Aorta (tissue), 5 donors: Measurements from ENCODE around the gene WNT11. TPM values are rescaled to one million over a fixed set of nuclear protein-coding genes. Genes with fewer than 3 reads are reported as not detected.

Experiments used
- ATAC-seq: fragments of 200-7000 bp; cut with Tn5 transposase; one replicate; pipeline ENCODE4 v1.9.1; 2022; ENCODE audit warnings: moderate library complexity; ENCODE audit not compliant: low FRiP score
- DNase-seq, 2 donors: peaks; one replicate each; pipeline ENCODE4 v3.0.0-alpha.2; 2020
- H3K27ac ChIP-seq, 2 donors: one replicate each; pipeline ENCODE4 v1.5.1; 2013; ENCODE audit warnings: low read length in 2 of 2, mild to moderate bottlenecking in 2 of 2, moderate library complexity in 2 of 2, control low read depth in 1 of 2, inconsistent platforms in 1 of 2, low read depth in 1 of 2
- H3K27me3 ChIP-seq, 2 donors: one replicate each; pipeline ENCODE4 v1.6.1; 2013; ENCODE audit warnings: control low read depth in 1 of 2, low read length in 1 of 2, mild to moderate bottlenecking in 1 of 2, moderate library complexity in 1 of 2; ENCODE audit not compliant: insufficient read depth in 2 of 2, control insufficient read depth in 1 of 2
- H3K36me3 ChIP-seq, 2 donors: one replicate each; pipeline ENCODE4 v1.6.1; 2013; ENCODE audit warnings: control low read depth in 1 of 2, low read length in 1 of 2, mild to moderate bottlenecking in 1 of 2; ENCODE audit not compliant: insufficient read depth in 2 of 2, control insufficient read depth in 1 of 2
- H3K4me1 ChIP-seq, 2 donors: one replicate each; pipeline ENCODE4 v1.6.1; 2013; ENCODE audit warnings: low read length in 2 of 2, control low read depth in 1 of 2, mild to moderate bottlenecking in 1 of 2, moderate library complexity in 1 of 2; ENCODE audit not compliant: insufficient read depth in 2 of 2, control insufficient read depth in 1 of 2
- H3K4me3 ChIP-seq, 2 donors: one replicate each; pipeline ENCODE4 v1.5.1; 2013; ENCODE audit warnings: low read length in 2 of 2, control low read depth in 1 of 2, mild to moderate bottlenecking in 1 of 2
- H3K9me3 ChIP-seq: one replicate; pipeline ENCODE4 v1.6.1; 2013; ENCODE audit warnings: mild to moderate bottlenecking, low read length; ENCODE audit not compliant: control insufficient read depth
- WGBS, 2 donors: extraction: QIAGEN DNeasy Blood & Tissue Kit; methylation state at CpG; one replicate each; pipeline ENCODE4 v1.1.7; 2013; 5-methylcytosine and 5-hydroxymethylcytosine counted together
- intact Hi-C, 2 donors: fragments of 100-400 bp; cut with DNase I; formaldehyde crosslinking; loops; one replicate each; pipeline versions ENCODE4 v1.14.2 to v1.15.0; 2022
- polyA plus RNA-seq, 2 donors: library from polyadenylated mRNA; stranded (reverse); fragments of 200-250 nt; gene quantifications; one replicate each; pipeline ENCODE4 v1.2.3, GENCODE V29; 2013
- total RNA-seq, 2 donors: library from RNA; stranded (reverse); fragmentation: NEBNext Ultra II Directional; extraction: Animal tissue kit (Norgen Biotek cat#: 25700); gene quantifications; one replicate each; pipeline ENCODE4 v1.2.1, GENCODE V29; 2021
- donor health status: healthy with polysubstance abuse.
- donor health status: Bipolar disorder and iron deficiency.
- donor health status: DM: no; HTN: no; CAD: no.
- donor health status: DM: no; HTN: no; CAD: no.
- donor health status: DM: yes; HTN: yes; CAD: no.

Gene WNT11
- total and polyA plus RNA-seq, 4 donors, result 0.25 to 30.0 (median 4.1) TPM

- no peak for ATAC-seq
- H3K36me3 ChIP-seq, result no peaks in the 10 kb centered on the region
- no peaks in the 10 kb centered on the region for H3K27me3 ChIP-seq
- DNase-seq, result no peak
- 84 to 89% methylated on average over 13 of the region's 13 CpGs for WGBS, 2 donors
- H3K27ac ChIP-seq, result no peak overlapping the region
- intact Hi-C loops, result no loop called here
- H3K4me3 ChIP-seq, result no peak overlapping the region
- no peaks in the 10 kb centered on the region for H3K4me1 ChIP-seq
- no peaks in the 10 kb centered on the region for H3K9me3 ChIP-seq
Measured at GRCh38 chr11:76167590-76167989, 38.7 kb downstream of the WNT11 start.

- intact Hi-C loops, result no loop called here
- no peak for DNase-seq
- no peak for ATAC-seq
Measured at GRCh38 chr11:76166314-76166713, 40.0 kb downstream of the WNT11 start.

GRCh38 chr11:76164861-76165751 is 41.2 kb downstream of the WNT11 start:
- Histone ChIP-seq H3K9me3 (no peaks in the 10 kb centered on the region), H3K27me3 (no peaks in the 10 kb centered on the region), H3K27ac (no peak overlapping the region), H3K4me3 (no peak overlapping the region), H3K36me3 (no peaks in the 10 kb centered on the region), H3K4me1 (no peaks in the 10 kb centered on the region)
- intact Hi-C loops, result no loop called here
- 88 to 91% methylated on average over 46 to 50 of the region's 50 CpGs for WGBS, 2 donors
- DNase-seq (no peak), ATAC-seq (no peak)

More at GRCh38 chr11:76166314-76166713, 40.0 kb downstream of the WNT11 start:
- Histone ChIP-seq H3K36me3 (no peaks in the 10 kb centered on the region), H3K4me1 (no peaks in the 10 kb centered on the region), H3K27ac (no peak overlapping the region), H3K4me3 (no peak overlapping the region), H3K27me3 (no peaks in the 10 kb centered on the region), H3K9me3 (no peaks in the 10 kb centered on the region)
- 79 to 87% methylated on average over 6 of the region's 6 CpGs for WGBS, 2 donors

DNA sequence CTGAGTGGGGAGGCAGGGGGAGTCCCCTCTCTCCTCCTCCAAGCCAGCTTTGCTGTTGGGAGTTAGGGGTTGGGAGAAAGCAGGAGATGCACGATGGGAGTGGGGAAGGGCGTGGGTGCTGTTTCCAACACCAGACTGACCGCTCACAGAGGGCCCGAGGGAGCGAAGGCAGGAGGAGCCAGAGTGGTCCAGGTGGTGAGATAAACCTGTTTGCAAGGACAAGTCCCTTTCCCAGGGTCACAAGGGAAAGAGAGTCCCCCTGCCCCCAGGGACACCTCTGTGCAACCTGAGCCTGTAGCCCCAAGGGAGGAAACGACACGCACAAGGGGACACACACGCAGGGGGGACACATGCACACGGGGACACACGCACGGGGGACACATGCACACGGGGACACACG is 42.2 kb downstream of the WNT11 start:
- Histone ChIP-seq H3K4me3 (no peak overlapping the region), H3K27ac (no peak overlapping the region), H3K27me3 (no peaks in the 10 kb centered on the region), H3K4me1 (no peaks in the 10 kb centered on the region), H3K9me3 (no peaks in the 10 kb centered on the region), H3K36me3 (no peaks in the 10 kb centered on the region)
- 83 to 89% methylated on average over 11 to 13 of the region's 13 CpGs for WGBS, 2 donors
- ATAC-seq (no peak), DNase-seq (no peak)
- intact Hi-C loops, result no loop called here

GRCh38 chr11:76163289-76163880 is 42.9 kb downstream of the WNT11 start:
- DNase-seq (no peak), ATAC-seq (no peak)
- intact Hi-C loops, result no loop called here
- Histone ChIP-seq H3K27me3 (no peaks in the 10 kb centered on the region), H3K27ac (no peak overlapping the region), H3K36me3 (no peaks in the 10 kb centered on the region), H3K9me3 (no peaks in the 10 kb centered on the region), H3K4me1 (no peaks in the 10 kb centered on the region), H3K4me3 (no peak overlapping the region)
- WGBS, 2 donors, result 93 to 95% methylated on average over 11 of the region's 11 CpGs

GRCh38 chr11:76162336-76163288 is 43.7 kb downstream of the WNT11 start:
- H3K27ac ChIP-seq, result no peak overlapping the region
- H3K4me1 ChIP-seq, result no peaks in the 10 kb centered on the region
- H3K36me3 ChIP-seq, result no peaks in the 10 kb centered on the region
- intact Hi-C loops, result no loop called here
- 94 to 95% methylated on average over 15 of the region's 15 CpGs for WGBS, 2 donors
- ATAC-seq (no peak), DNase-seq (peak in 1 of 2 donors; percentile 57)
- H3K4me3 ChIP-seq, result no peak overlapping the region
- H3K27me3 ChIP-seq, result no peaks in the 10 kb centered on the region
- no peaks in the 10 kb centered on the region for H3K9me3 ChIP-seq

GRCh38 chr11:76161261-76161961 is 44.9 kb downstream of the WNT11 start:
- 8 to 9% methylated on average over 24 of the region's 24 CpGs for WGBS, 2 donors
- no peak for ATAC-seq
- no peaks in the 10 kb centered on the region for H3K36me3 ChIP-seq
- no peak overlapping the region for H3K4me3 ChIP-seq
- peak in 1 of 2 donors; percentile 70 for DNase-seq
- intact Hi-C loops, result no loop called here
- H3K27ac ChIP-seq, result no peak overlapping the region
- no peaks in the 10 kb centered on the region for H3K9me3 ChIP-seq
- H3K27me3 ChIP-seq, result no peaks in the 10 kb centered on the region
- H3K4me1 ChIP-seq, result no peaks in the 10 kb centered on the region

DNA sequence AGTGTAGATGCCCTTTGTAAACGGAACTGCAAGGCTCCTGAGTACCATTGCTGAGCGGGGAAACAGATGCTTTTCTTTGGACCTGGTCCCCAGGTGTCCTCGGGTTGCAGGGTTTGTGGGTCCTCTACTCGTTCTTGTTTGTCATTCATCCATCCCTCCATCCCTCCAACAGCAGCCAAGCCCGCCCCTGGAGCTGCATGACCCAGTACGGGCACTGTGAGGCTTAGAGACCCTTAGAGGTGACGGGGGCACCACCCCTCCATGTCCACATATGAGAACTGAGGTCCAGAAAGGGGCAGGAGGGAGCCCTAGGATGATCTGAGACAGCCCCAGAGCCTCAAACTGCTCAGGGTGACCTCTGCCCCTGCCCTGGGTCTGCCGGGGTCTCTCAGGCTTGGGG is 45.4 kb downstream of the WNT11 start:
- no peaks in the 10 kb centered on the region for H3K36me3 ChIP-seq
- WGBS, 2 donors, result 86 to 87% methylated on average over 8 of the region's 8 CpGs
- no peak overlapping the region for H3K27ac ChIP-seq
- ATAC-seq (no peak), DNase-seq (peak in 1 of 2 donors; percentile 61)
- intact Hi-C loops, result no loop called here
- no peak overlapping the region for H3K4me3 ChIP-seq
- H3K9me3 ChIP-seq, result no peaks in the 10 kb centered on the region
- H3K4me1 ChIP-seq, result no peaks in the 10 kb centered on the region
- no peaks in the 10 kb centered on the region for H3K27me3 ChIP-seq
